Mesenchymal stem cell (in vitro differentiated cells and primary cell): Measurements from ENCODE around the gene ICA1L.

Experiments
- DNase-seq: peaks from one replicate; pipeline ENCODE4 v3.0.0-alpha.2; 2013
- H2AFZ ChIP-seq: one replicate; pipeline ENCODE4 v1.6.1; 2013; ENCODE audit warnings: low read depth, mild to moderate bottlenecking, control low read depth, inconsistent platforms, low read length, moderate library complexity
- H2AK5ac ChIP-seq: 2 replicates; pipeline ENCODE4 v1.6.1; 2013; ENCODE audit warnings: low read length, moderate library complexity, mild to moderate bottlenecking, inconsistent platforms; ENCODE audit not compliant: severe bottlenecking
- H2BK120ac ChIP-seq: one replicate; pipeline ENCODE4 v1.6.1; 2013; ENCODE audit warnings: low read depth, mild to moderate bottlenecking, inconsistent platforms, low read length, moderate library complexity
- H2BK12ac ChIP-seq, 2 experiments: one replicate each; pipeline ENCODE4 v1.6.1; 2013; ENCODE audit warnings: inconsistent platforms in 2 of 2, low read length in 2 of 2, mild to moderate bottlenecking in 2 of 2, moderate library complexity in 2 of 2, control low read depth in 1 of 2
- H2BK15ac ChIP-seq: one replicate; pipeline ENCODE4 v1.6.1; 2013; ENCODE audit warnings: mild to moderate bottlenecking, low read depth, inconsistent platforms; ENCODE audit not compliant: poor library complexity, severe bottlenecking
- H2BK5ac ChIP-seq: 2 replicates; pipeline ENCODE4 v1.6.1; 2013; ENCODE audit warnings: low read depth, mild to moderate bottlenecking, low read length, control low read depth, inconsistent platforms; ENCODE audit not compliant: poor library complexity, severe bottlenecking
- H3K14ac ChIP-seq, 2 experiments: one replicate each; pipeline ENCODE4 v1.6.1; 2013; ENCODE audit warnings: inconsistent platforms in 2 of 2, low read length in 2 of 2, control low read depth in 1 of 2, mild to moderate bottlenecking in 1 of 2, moderate library complexity in 1 of 2
- H3K18ac ChIP-seq, 2 experiments: one replicate each; pipeline ENCODE4 v1.6.1; 2013; ENCODE audit warnings: inconsistent platforms in 2 of 2, low read length in 2 of 2, control low read depth in 1 of 2, low read depth in 1 of 2, mild to moderate bottlenecking in 1 of 2
- H3K23ac ChIP-seq, 2 experiments: one replicate each; pipeline ENCODE4 v1.6.1; 2013; ENCODE audit warnings: inconsistent platforms in 2 of 2, low read length in 2 of 2, mild to moderate bottlenecking in 2 of 2, moderate library complexity in 2 of 2, control low read depth in 1 of 2
- H3K27ac ChIP-seq: 2 replicates; pipeline ENCODE4 v1.5.1; 2013; ENCODE audit warnings: mild to moderate bottlenecking, moderate library complexity, low read length, control low read depth, inconsistent platforms; ENCODE audit not compliant: poor library complexity, severe bottlenecking
- H3K27me3 ChIP-seq, 2 experiments: 2 replicates each; pipeline versions ENCODE4 v1.6.1 to v1.7.0; 2013; ENCODE audit warnings: low read length in 2 of 2, mild to moderate bottlenecking in 2 of 2, moderate library complexity in 2 of 2, control low read depth in 1 of 2, inconsistent platforms in 1 of 2; ENCODE audit not compliant: control insufficient read depth in 1 of 2, insufficient read depth in 1 of 2
- H3K36me3 ChIP-seq, 2 experiments: 2 replicates each; pipeline versions ENCODE4 v1.6.1 to v1.7.0; 2013; ENCODE audit warnings: low read length in 2 of 2, control low read depth in 1 of 2, inconsistent platforms in 1 of 2, low read depth in 1 of 2, mild to moderate bottlenecking in 1 of 2; ENCODE audit not compliant: insufficient read depth in 2 of 2, control insufficient read depth in 1 of 2
- H3K4ac ChIP-seq, 2 experiments: one replicate each; pipeline ENCODE4 v1.6.1; 2013; ENCODE audit warnings: inconsistent platforms in 2 of 2, low read length in 2 of 2, mild to moderate bottlenecking in 2 of 2, moderate library complexity in 2 of 2, control low read depth in 1 of 2, low read depth in 1 of 2
- H3K4me1 ChIP-seq: 2 replicates; pipeline ENCODE4 v1.6.1; 2013; ENCODE audit warnings: low read depth, low read length, control low read depth; ENCODE audit not compliant: control insufficient read depth, insufficient read depth
- H3K4me2 ChIP-seq: 2 replicates; pipeline ENCODE4 v1.6.1; 2013; ENCODE audit warnings: low read length, mild to moderate bottlenecking, inconsistent platforms; ENCODE audit not compliant: poor library complexity, severe bottlenecking
- H3K4me3 ChIP-seq, 2 experiments: 2 replicates each; pipeline versions ENCODE4 v1.5.1 to v1.7.0; 2013; ENCODE audit warnings: low read length in 2 of 2, mild to moderate bottlenecking in 2 of 2, control low read depth in 1 of 2, low read depth in 1 of 2; ENCODE audit not compliant: insufficient read depth in 1 of 2
- H3K79me1 ChIP-seq: replicated peaks from 2 replicates; pipeline ENCODE4 v1.6.1; 2013; ENCODE audit warnings: mild to moderate bottlenecking, control low read depth, low read length, inconsistent platforms; ENCODE audit not compliant: poor library complexity, severe bottlenecking
- H3K9ac ChIP-seq: 2 replicates; pipeline ENCODE4 v1.7.0; 2013; ENCODE audit warnings: mild to moderate bottlenecking, low read length, moderate library complexity
- H3K9me3 ChIP-seq: 2 replicates; pipeline ENCODE4 v1.7.0; 2013; ENCODE audit warnings: mild to moderate bottlenecking, low read length; ENCODE audit not compliant: control insufficient read depth
- H4K8ac ChIP-seq: one replicate; pipeline ENCODE4 v1.6.1; 2013; ENCODE audit warnings: inconsistent platforms, mild to moderate bottlenecking, low read length, moderate library complexity
- H4K91ac ChIP-seq: one replicate; pipeline ENCODE4 v1.6.1; 2013; ENCODE audit warnings: mild to moderate bottlenecking, low read length, inconsistent platforms
- WGBS: methylation state at CpG from one replicate; pipeline ENCODE4 v1.1.7; 2013; ENCODE audit warnings: mixed read lengths; 5-methylcytosine and 5-hydroxymethylcytosine counted together

Gene ICA1L

GRCh38 chr2:202831242-202832220 is 40.0 kb downstream of the ICA1L start:
- H3K23ac ChIP-seq = no peak overlapping the region
- no peaks in the 10 kb centered on the region for H3K9me3 ChIP-seq
- no peaks in the 10 kb centered on the region for H3K27me3 ChIP-seq
- no peak overlapping the region for H2AK5ac ChIP-seq
- H3K27ac ChIP-seq = no peak overlapping the region
- H3K4me3 ChIP-seq = peak overlapping the region in 1 of 2 experiments; percentile 34
- H2AFZ ChIP-seq = no peak overlapping the region
- no peak overlapping the region for H2BK5ac ChIP-seq
- H4K8ac ChIP-seq = no peak overlapping the region
- DNase-seq = peak; percentile 61
- WGBS = 46% methylated on average over 4 of the region's 6 CpGs
- no peak overlapping the region for H3K9ac ChIP-seq
- no peak overlapping the region for H2BK15ac ChIP-seq
- H2BK120ac ChIP-seq = no peak overlapping the region
- no peak overlapping the region for H3K14ac ChIP-seq
- H3K36me3 ChIP-seq = no peaks in the 10 kb centered on the region
- no peak overlapping the region for H3K4ac ChIP-seq
- no peaks in the 10 kb centered on the region for H3K4me1 ChIP-seq
- H4K91ac ChIP-seq = no peak overlapping the region
- no peak overlapping the region for H2BK12ac ChIP-seq
- H3K4me2 ChIP-seq = no peak overlapping the region
- no peaks in the 10 kb centered on the region for H3K79me1 ChIP-seq
- no peak overlapping the region for H3K18ac ChIP-seq

- no peak overlapping the region for H3K27ac ChIP-seq
- no peak overlapping the region for H3K4me2 ChIP-seq
- no peak overlapping the region for H3K4me3 ChIP-seq
- H3K4ac ChIP-seq = no peak overlapping the region
- H3K23ac ChIP-seq = no peak overlapping the region
- H4K8ac ChIP-seq = no peak overlapping the region
- no peaks in the 10 kb centered on the region for H3K27me3 ChIP-seq
- no peak overlapping the region for H2AFZ ChIP-seq
- no peak overlapping the region for H2BK5ac ChIP-seq
- H2AK5ac ChIP-seq = no peak overlapping the region
- no peak overlapping the region for H3K18ac ChIP-seq
- H3K14ac ChIP-seq = no peak overlapping the region
- no peaks in the 10 kb centered on the region for H3K4me1 ChIP-seq
- no peaks in the 10 kb centered on the region for H3K9me3 ChIP-seq
- H3K36me3 ChIP-seq = no peaks in the 10 kb centered on the region
- no peak for DNase-seq
- H2BK12ac ChIP-seq = no peak overlapping the region
- no peak overlapping the region for H4K91ac ChIP-seq
- no peak overlapping the region for H2BK15ac ChIP-seq
- no peak overlapping the region for H3K9ac ChIP-seq
- WGBS = 94% methylated on average over 1 of the region's 1 CpG
- no peaks in the 10 kb centered on the region for H3K79me1 ChIP-seq
- H2BK120ac ChIP-seq = no peak overlapping the region
Measured at GRCh38 chr2:202824901-202825300, 46.7 kb downstream of the ICA1L start.

GRCh38 chr2:202822411-202822810 is 49.2 kb downstream of the ICA1L start:
- no peak overlapping the region for H3K4me2 ChIP-seq
- no peak for DNase-seq
- no peak overlapping the region for H2AFZ ChIP-seq
- peak overlapping the region; percentile 19 for H4K8ac ChIP-seq
- H3K18ac ChIP-seq = no peak overlapping the region
- H2AK5ac ChIP-seq = no peak overlapping the region
- H2BK5ac ChIP-seq = no peak overlapping the region
- no peaks in the 10 kb centered on the region for H3K79me1 ChIP-seq
- no peaks in the 10 kb centered on the region for H3K9me3 ChIP-seq
- no peak overlapping the region for H2BK120ac ChIP-seq
- 85% methylated on average over 1 of the region's 2 CpGs for WGBS
- H3K36me3 ChIP-seq = no peaks in the 10 kb centered on the region
- H2BK15ac ChIP-seq = no peak overlapping the region
- H3K4me1 ChIP-seq = no peaks in the 10 kb centered on the region
- no peak overlapping the region for H3K23ac ChIP-seq
- no peaks in the 10 kb centered on the region for H3K27me3 ChIP-seq
- H3K14ac ChIP-seq = no peak overlapping the region
- H2BK12ac ChIP-seq = no peak overlapping the region
- no peak overlapping the region for H4K91ac ChIP-seq
- no peak overlapping the region for H3K9ac ChIP-seq
- H3K4ac ChIP-seq = no peak overlapping the region
- no peak overlapping the region for H3K27ac ChIP-seq
- no peak overlapping the region for H3K4me3 ChIP-seq

DNA sequence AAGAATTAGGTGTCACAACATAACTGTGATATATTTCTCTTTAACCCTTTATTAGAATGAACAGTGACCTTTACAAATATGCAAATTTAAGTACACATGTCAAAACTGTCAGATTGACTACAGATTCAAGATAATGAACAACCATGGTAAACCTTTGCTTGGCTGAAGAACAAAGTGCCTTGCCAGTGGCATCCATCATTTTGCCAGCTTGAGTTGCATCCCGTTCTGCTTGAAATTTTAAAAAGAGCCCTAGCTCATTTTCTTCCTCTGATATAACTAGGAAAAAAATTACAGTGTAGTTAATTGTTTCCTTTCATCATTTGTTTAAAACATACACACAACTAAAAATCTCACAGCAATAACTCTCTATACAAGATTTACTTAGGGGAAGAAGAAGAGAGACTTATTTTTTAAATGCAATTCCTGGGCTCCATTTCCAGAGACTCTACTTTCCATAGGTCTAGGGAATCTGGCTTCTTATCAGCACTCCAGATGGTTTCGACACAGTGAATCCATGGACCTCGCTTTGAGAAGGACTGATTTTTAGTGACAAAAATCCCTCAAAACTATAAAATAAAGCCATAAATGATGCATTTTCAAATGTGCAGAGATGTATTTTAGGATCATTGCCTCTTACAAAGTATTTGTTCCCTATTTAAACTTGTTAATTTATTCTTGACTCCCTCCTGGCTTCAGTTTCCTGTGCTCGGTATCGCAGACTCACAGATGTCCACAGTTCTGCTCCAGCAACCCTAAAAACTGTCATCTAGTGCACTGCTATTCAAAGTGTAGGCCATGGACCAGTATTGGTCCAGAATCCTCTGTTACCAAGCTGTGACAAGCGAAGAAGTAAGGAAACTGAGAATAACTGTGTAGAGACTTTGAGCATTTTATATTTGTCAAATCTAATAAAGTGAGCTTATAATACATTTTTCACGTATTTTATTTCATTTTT is 50.1 kb downstream of the ICA1L start:
- H3K18ac ChIP-seq = no peak overlapping the region
- no peaks in the 10 kb centered on the region for H3K27me3 ChIP-seq
- no peak overlapping the region for H3K4ac ChIP-seq
- H3K4me3 ChIP-seq = no peak overlapping the region
- H3K27ac ChIP-seq = no peak overlapping the region
- no peak overlapping the region for H4K91ac ChIP-seq
- H2AFZ ChIP-seq = no peak overlapping the region
- H4K8ac ChIP-seq = no peak overlapping the region
- no peak overlapping the region for H2AK5ac ChIP-seq
- H3K4me1 ChIP-seq = no peaks in the 10 kb centered on the region
- H2BK120ac ChIP-seq = no peak overlapping the region
- DNase-seq = no peak
- WGBS = 97% methylated on average over 4 of the region's 7 CpGs
- no peak overlapping the region for H3K23ac ChIP-seq
- no peak overlapping the region for H2BK15ac ChIP-seq
- H3K9ac ChIP-seq = no peak overlapping the region
- H3K9me3 ChIP-seq = no peaks in the 10 kb centered on the region
- H3K4me2 ChIP-seq = no peak overlapping the region
- H2BK12ac ChIP-seq = no peak overlapping the region
- H2BK5ac ChIP-seq = no peak overlapping the region
- H3K36me3 ChIP-seq = no peaks in the 10 kb centered on the region
- H3K14ac ChIP-seq = no peak overlapping the region
- H3K79me1 ChIP-seq = no peaks in the 10 kb centered on the region
